Posterior cingulate gyrus (tissue), 11 donors: ENCODE measurements around the gene FADS2.

ENCODE experiments used
- DNase-seq, 10 donors: peaks; one replicate each; pipeline versions ENCODE4 v3.0.0 to v3.0.0-alpha.2; 2020 to 2021; ENCODE audit warnings: mixed read lengths in 3 of 10
- intact Hi-C: fragments of 100-400 bp; cut with DNase I; formaldehyde crosslinking; loops from one replicate; pipeline ENCODE4 v1.15.1; 2023

The FADS2 gene

DNA sequence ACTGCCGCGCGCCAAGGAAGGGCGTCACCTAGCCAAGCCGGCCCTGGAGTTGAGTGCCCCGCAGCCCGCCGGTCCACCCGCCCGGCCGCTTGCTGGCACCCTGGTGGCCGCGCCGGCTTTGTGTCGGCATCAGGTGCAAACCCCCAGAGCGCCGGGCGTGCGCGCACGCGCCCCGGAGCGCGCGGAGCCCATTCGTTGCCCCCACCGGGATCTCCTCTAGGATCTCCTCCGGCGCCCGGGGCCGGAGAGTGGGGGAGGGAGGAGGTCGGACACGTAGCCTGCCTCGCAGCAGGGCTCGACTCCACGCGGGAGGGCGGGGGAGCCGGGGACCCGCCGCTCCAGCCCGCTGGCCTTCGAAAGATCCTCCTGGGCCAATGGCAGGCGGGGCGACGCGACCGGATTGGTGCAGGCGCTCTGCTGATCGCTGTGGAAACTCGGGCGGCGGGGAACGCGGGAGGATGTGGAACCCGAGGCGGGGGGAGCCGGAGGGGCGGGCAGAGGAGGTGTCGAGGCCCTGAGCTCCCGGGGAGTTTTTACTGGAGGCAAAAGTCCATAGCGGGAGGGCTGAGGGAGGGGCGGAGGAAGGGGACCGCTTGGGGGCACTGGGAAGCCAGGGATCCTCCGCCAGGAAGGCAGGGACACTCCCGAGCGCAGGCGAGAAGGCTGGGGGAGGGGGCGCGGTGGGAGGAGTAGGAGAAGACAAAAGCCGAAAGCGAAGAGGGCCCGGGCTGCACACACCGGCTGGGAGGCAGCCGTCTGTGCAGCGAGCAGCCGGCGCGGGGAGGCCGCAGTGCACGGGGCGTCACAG lies at the start of gene FADS2:
Gene FADS2, plus strand, starts transcription at position 730 of the 808 bp plus-strand sequence. CDS start 91 bp downstream, outside the sequence.
- intact Hi-C loops, result no loop called here
- peak; percentile 86 to 99 (median 98) for DNase-seq

DNA sequence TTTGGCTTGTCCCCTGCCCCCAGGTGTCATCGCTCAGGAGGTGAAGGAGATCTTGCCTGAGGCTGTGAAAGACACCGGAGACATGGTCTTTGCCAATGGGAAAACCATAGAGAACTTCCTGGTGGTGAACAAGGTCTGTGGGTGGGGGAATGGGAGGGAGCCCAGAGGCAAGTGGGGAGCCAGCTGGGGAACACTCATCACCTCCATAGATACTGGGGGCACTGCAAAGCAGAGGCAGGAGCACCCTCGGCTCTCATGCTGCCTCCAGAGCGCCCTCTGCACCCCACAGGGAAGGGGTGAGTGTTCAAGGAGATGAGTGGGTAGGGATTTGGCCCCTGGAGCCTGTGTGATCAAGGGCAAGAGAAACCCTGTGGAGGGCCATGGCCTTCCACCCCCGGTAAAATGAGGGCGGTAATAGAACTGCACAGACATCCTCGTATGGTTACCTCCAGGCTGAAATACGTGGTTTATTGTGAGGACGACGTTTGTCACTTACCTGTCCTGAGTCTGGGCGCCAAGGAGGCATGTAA lies 49.7 kb upstream of the FADS2 start:
- intact Hi-C loops, result no loop called here
- peak in 1 of 10 donors; percentile 48 for DNase-seq

DNA sequence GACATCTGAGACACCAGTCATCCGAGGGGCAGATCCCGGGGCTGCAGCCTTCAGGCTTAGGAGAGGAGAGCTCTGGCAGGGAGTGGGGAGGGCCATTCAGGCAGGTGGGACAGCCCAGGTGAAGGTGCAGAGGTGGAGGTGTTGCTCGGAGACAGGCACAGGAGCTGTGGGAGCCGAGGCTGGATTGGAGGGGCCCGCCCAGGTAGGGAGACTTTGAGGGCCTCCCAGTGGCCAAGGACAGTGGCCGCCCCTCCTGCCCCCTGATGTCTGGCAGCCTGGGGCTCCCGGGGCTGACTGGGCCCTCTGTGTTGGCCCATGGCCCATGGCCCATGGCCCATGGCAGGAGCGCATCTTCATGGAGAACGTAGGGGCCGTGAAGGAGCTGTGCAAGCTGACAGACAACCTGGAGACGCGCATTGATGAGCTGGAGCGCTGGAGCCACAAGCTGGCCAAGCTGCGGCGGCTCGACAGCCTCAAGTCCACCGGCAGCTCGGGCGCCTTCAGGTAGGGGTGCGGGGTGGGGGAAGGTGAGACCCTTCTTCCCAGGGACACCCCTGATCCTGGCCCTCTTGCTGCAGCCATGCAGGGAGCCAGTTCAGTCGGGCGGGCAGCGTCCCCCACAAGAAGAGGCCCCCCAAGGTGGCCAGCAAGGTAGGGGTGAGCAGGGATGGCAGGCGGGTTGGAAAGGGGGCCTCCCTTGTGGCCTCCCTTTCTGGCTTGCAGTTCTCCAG lies 49.0 kb upstream of the FADS2 start:
- peak in 2 of 10 donors; percentile 76 to 85 for DNase-seq
- intact Hi-C loops, result no loop called here

DNA sequence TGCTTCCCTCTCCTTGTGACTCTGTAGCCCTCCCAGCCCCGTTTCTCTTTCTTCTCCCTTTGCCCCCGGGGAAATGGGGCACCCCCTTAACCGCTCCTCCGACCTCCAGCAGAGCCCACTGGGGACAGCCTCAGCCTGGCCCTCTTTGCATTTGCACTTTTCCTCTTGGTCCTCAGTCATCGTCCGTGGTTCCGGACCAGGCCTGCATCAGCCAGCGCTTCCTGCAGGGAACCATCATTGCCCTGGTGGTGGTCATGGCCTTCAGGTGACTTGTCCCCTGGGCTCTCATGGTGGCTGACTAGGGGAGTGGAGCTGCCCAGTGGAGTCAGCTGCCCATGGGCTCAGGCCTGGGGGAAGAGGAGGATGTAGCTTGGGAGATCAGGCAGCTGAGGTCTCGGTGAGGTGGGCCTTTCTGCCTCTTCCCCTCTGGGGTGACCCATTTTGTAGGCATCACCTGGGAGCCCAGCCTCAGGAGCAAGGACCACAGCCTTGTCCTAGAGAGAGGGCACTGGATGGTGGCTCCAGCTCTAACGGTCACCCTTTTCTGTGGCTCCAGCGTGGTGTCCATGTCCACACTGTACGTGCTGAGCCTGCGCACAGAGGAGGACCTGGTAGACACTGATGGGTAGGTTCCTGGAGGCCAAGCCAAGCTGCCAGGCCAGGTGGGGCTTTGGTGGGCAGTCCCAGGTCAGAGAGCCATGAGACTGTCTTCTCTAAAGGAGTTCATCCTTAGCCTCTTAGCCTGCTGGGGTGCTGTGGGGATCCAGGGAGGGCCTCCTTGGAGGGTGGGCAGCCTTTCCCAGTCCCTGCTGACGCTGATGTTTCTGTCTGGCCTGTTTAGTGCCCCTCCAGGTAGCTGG lies 48.2 kb upstream of the FADS2 start:
- intact Hi-C loops, result no loop called here
- DNase-seq, result peak in 2 of 10 donors; percentile 59 to 82

DNA sequence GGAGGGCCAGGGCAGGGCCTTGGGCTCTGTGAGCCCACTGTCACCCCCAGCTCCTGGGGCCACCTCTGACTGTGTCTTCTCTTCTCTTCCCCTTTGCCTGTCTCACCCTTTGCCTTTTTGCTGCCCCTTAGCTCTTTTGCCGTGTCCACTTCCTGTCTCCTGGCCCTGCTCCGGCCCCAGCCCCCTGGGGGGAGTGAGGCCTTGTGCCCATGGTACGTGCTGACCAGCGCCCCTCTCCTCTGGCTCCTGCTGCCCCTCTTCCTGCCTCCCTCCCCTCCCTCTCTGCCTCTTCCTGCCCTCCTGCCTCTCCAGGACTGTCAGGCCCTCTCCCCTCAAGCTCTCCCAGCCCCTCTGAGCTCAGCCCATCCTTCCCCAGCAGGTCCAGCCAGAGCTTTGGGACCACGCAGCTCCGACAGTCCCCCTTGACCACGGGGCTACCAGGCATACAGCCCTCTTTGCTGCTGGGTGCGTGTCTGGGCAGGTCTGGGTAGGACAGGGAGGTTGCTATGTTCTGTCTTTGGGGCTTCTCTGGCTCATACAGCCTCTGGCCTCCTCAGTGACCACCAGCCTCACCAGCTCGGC lies 47.4 kb upstream of the FADS2 start:
- DNase-seq, result peak in 2 of 10 donors; percentile 55 to 68
- intact Hi-C loops, result no loop called here

DNA sequence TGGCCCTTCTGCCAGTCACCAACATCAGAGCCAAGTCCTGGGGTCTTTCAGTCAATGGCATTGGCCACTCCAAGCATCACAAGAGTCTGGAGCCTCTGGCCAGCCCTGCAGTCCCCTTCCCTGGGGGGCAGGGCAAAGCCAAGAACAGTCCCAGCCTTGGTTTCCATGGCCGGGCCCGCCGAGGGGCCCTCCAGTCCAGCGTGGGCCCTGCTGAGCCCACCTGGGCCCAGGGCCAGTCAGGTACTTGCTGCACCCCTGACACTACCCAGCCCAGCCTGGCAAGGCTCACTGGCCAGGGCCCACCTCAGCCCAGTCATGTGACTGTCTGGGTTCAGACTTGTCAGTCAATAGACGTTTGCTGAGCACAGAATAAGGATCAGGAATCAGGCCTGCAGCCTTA lies 46.5 kb upstream of the FADS2 start:
- intact Hi-C loops, result no loop called here
- peak in 3 of 10 donors; percentile 52 to 78 (median 70) for DNase-seq

DNA sequence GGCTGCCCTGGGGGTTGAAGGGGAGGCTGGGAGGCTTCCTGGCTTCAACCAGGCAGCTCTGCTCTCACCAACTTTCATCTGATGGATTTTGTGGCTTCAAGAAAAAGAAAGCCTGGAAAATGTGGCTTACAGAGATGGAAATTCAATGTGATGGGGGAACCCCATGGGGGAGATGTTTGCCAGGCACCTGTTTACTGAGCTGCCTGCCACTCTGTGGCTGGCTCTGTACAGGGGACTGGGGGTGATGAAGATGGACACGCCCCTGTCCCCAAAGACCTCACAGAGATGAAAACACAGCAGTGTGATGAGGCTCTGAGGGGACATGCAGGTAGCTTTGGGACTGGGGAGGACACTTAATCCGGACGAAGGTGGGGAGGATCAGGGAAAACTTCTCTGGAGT lies 45.8 kb upstream of the FADS2 start:
- DNase-seq, result peak in 1 of 10 donors; percentile 16
- intact Hi-C loops, result no loop called here

DNA sequence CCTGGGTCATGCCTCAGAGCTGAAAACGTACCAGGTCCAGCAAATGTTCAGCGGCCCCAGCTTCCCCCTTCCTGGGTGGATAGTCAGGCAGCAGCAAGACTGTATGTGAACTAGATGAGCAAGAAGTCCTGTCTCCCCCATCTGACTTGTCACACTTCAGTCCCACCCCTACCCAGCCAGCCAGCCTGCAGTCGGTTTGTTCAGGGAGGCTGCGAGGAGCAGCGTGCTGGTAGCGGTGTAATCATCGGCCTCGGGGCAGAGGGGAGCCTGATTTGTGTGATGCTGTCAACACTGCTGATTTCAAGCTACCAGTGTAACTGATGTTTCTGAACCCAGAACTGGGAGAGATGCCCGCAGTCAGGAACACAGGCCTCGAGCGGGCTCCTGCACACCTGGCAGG lies 45.3 kb upstream of the FADS2 start:
- peak in 3 of 10 donors; percentile 35 to 67 (median 47) for DNase-seq
- intact Hi-C loops, result no loop called here

DNA sequence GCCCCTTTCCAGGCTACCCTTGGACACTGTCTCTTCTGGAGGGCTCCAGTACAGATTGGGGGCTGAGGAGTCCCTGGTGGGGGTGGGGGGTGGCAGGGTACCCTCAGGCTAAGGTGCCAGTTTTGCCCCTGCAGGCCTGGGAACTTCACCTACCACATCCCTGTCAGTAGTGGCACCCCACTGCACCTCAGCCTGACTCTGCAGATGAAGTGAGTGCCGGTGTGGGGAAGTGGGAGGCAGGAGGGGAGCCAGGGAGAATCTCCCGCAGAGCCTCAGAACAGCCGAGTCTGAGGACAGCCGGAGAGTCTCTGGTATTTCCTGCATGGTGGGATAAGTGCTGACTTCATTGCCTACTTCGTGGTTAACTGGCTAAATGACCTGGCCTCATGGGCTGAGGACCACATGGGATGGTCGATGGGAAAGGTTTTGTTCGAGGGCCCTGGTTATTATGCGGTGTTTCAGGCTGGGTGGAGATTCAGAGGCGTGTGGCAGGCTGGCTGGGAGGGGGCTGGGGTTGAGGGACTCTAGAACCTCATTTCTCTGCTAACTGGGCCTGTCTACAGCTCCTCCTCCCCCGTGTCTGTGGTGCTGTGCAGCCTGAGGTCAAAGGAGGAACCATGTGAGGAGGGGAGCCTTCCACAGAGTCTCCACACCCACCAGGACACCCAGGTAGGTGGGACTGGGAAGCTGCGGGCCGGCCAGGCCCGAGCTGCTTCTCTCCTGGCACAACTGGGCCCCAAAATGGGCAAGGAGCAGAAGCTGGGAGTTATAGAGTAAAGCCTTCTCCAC lies 44.2 kb upstream of the FADS2 start:
- intact Hi-C loops, result no loop called here
- DNase-seq, result peak in 2 of 10 donors; percentile 55 to 58

DNA sequence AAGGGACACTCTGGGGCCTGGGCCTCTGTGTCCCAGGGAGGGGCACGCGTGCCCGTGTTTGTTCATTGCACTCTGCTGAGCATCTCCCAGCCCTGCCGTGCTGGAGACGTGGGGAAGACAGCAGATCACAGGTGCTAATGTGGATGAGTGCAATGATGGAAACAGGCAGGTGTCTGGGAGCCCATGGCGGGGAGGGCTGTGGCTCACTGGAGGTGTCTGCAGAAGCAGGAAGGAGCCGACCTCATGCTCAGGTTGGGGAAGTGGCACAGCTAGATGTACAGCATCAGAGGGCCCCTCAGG lies 43.6 kb upstream of the FADS2 start:
- intact Hi-C loops, result no loop called here
- DNase-seq, result peak in 3 of 10 donors; percentile 8 to 69 (median 67)

DNA sequence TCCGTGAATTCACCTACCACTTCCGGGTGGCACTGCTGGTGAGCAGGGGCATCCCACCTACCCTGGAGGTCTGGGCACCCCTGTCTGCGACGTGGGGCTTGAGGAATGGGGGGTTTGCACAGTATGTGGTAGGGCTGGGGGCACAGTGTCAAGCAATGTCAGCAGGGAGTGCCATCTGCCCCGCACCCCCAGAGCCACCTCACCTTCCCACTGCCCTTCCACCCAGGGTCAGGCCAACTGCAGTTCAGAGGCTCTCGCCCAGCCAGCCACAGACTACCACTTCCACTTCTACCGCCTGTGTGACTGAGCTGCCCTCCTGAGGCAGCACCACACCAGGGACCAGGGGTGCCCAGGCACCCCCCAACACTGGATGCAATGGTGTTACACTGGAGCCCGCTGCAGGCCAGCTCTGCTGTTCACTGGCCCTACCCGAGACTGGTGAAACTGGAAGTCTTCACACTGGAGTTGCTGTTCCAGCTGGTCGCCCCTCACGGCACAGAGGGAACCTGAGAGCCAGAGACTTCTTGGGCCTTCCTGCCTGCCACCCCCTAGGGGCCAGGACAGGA lies 42.2 kb upstream of the FADS2 start:
- intact Hi-C loops, result no loop called here
- DNase-seq, result peak in 3 of 10 donors; percentile 7 to 77 (median 73)

DNA sequence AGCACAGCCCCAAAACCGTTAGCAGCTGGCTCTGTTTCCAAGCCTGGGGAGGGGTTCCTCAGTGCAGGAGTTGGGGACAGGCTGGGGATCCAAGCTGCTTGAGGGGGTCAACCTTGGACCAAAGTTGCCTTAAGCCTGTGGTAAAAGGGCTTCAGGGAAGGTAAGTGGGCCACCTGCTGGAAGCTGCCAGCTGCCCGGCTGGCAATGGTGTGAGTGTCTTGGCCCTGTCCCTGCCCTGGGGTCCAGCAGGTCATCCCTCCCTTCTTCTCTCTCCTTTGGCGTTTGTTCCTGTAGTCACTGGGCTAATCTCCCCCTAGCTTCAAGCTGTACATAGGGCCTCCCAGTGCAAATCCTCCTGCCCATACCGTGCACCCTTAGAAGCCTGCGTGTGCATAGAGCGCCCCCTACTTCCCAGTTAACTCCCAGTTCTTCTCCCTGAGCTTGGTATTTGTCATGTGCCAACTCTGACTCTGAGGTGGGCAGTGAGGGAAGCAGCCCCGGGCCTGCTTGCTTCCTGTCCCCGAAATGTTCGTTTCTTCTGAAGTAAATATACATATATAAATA lies 40.1 kb upstream of the FADS2 start:
- DNase-seq, result peak in 6 of 10 donors; percentile 55 to 93 (median 57)
- intact Hi-C loops, result loop anchor here (2.0 kb wide), 1 partner anchor 41 kb away; no protein-coding TSS in a partner anchor

DNA sequence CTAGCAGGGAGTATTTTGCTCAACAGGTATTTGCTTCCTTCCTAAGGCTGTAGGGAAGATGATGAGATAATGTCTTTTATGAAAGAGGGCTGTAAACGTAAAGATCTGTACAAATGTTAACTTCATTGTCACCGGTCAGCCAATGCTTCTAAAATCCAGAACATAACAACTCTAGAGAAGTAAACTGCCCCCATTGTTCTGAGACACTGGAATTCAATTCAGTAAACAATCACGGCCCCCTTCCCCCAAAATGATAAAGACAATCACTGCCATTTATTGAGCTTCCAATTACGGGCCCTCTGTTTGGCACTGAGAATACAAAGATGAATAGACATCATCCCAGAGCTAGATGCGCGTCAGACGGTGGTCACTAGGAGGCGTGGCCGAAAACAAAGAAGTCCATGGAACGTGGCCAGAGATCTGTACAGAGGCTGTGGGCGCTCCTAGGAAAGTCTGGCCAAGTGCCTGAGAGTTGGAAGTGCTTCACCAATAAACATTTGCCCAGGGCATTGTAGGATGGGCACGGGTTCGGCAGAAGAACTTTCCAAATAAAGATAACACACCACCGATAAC lies 36.3 kb upstream of the FADS2 start:
- intact Hi-C loops, result no loop called here
- DNase-seq, result peak; percentile 58 to 97 (median 84)

DNA sequence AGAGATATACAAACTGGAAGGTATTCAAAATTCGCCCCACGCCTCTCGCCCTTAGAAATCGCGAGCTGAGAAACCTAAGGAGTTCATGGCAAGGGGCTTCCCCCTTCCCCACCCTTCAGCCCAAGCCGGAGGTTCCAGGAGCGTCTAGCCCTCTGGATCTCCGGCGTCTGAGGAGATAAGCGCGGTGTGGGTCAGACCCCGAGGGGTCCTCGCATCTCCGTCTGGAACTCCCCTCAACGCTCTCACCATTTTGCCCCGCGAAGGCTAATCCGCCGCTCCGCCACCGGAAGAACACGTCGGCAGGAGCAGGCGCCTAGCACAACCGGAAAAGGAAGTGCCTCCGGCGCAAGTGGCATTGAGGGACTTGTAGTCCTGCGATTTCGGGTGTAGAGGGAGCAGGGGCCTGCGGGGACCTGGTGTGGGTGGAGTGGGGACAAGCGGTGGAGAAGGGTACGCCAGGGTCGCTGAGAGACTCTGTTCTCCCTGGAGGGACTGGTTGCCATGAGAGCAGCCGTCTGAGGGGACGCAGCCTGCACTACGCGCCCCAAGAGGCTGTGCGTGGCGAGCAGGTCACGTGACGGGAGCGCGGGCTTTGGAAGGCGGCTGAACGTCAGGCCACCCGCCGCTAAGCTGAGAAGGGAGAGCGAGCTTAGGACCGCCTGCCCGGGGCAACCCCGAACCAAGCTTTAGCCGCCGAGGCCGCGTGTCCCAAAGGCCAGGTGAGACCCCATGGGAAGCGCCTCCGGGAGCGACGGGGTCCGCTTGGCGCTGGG lies 35.6 kb upstream of the FADS2 start, which contains the start of the genes FEN1 and TMEM258:
Gene FEN1, plus strand, starts transcription at position 602 of the 773 bp plus-strand sequence. CDS start 2,451 bp downstream, outside the sequence.
Gene TMEM258, minus strand, starts transcription at position 290 of the 773 bp plus-strand sequence. Its CDS starts 41 bp downstream, at position 249.
- DNase-seq, result peak; percentile 87 to 99 (median 94)
- intact Hi-C loops, result no loop called here

DNA sequence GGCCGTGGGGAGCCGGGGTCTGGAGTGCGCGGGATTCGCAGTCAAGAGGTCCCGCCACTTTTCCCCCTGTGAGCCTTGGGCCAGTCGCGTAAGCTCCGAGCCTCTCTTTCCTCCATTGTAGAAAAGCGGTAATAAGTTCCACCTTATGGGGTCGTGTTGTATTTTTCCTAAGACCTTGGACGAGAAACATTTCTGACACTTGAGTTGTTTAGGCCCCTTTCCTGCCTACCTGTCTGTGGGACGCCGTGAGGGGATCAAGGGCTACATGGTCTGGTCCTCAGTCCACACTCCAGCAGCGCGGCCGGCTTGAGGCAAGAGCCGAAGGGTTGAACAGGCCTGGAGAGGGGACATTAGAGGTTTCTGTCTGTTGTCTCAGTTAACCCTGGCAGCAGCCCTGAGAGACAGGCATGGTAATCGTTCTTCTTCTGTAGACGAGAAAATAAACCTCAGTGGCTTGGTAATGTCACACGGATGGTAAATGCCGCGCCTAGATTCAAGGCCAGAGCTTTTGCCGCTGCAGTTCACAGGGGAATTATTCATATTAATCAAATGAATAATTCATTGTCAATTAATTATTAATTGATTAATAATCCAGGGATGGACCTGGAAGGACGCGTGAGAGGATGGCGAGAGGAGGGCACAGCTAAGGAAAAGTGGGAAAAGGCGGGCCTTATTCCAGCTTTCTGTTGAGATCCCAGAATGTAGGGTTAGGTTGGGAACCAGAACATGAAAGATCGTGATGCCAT lies 34.8 kb upstream of the FADS2 start:
- DNase-seq, result peak in 1 of 10 donors; percentile 85
- intact Hi-C loops, result no loop called here

DNA sequence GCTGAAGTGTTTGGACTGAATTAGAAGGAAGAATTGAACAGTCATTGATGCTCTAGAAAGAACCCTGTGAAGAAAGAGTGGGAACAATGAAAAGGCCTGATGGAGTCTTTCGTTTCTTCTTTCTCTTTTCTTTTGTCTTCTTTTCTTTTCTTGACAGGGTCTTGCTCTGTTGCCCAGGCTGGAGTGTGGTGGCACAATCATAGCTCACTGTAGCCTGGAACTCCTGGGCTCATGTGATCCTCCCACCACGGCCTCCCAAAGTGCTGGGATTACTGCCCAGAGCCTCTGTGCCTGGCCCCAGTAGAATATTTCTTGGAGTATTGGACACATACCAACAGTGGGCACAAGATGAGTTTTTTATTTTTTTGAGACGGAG lies 34.3 kb upstream of the FADS2 start:
- intact Hi-C loops, result loop anchor here (2.0 kb wide), 1 partner anchor 315 kb away; no protein-coding TSS in a partner anchor
- DNase-seq, result no peak
